H1 (cell line): ENCODE results near the gene MCF2L. TPM values are rescaled to one million over a fixed set of nuclear protein-coding genes. Genes with fewer than 3 reads are reported as not detected.

ENCODE experiments used
- BCL11A ChIP-seq, 2 experiments: IDR thresholded peaks; one replicate each; pipeline ENCODE4 v1.6.1; 2011; ENCODE audit warnings: low read depth in 2 of 2, low read length in 2 of 2, mild to moderate bottlenecking in 2 of 2
- CEBPB ChIP-seq: IDR thresholded peaks from 2 replicates; pipeline ENCODE4 v1.6.1; 2012; ENCODE audit warnings: low read depth, low read length
- CHD7 ChIP-seq: fragments of 300-600 bp; sonication (generic); IDR thresholded peaks from 2 replicates; pipeline ENCODE4 v1.7.1; 2012; ENCODE audit warnings: low read length, moderate library complexity, mild to moderate bottlenecking, inconsistent platforms; ENCODE audit not compliant: insufficient replicate concordance
- CREB1 ChIP-seq: IDR thresholded peaks from 2 replicates; pipeline ENCODE4 v1.6.1; 2012; ENCODE audit warnings: inconsistent platforms
- FOSL1 ChIP-seq: IDR thresholded peaks from 2 replicates; pipeline ENCODE4 v1.6.1; 2011; ENCODE audit warnings: mild to moderate bottlenecking, low read depth, low read length, moderate library complexity; ENCODE audit not compliant: insufficient read depth
- KDM1A ChIP-seq: fragments of 200-600, 300-600 bp; sonication (generic); IDR thresholded peaks from 2 replicates; pipeline ENCODE4 v1.7.1; 2016; ENCODE audit warnings: mild to moderate bottlenecking, low read length, borderline replicate concordance
- POLR2AphosphoS5 ChIP-seq: IDR thresholded peaks from 2 replicates; pipeline ENCODE4 v1.6.1; 2011; ENCODE audit warnings: low read depth, low read length
- RNF2 ChIP-seq: fragments of 200-900, 300-1000 bp; sonication (generic); IDR thresholded peaks from 2 replicates; pipeline ENCODE4 v1.7.1; 2016; ENCODE audit warnings: borderline replicate concordance, low read depth, mild to moderate bottlenecking, antibody characterized with exemption, low read length; ENCODE audit not compliant: poor library complexity, severe bottlenecking; ENCODE audit errors: missing control alignments
- SIX5 ChIP-seq: IDR thresholded peaks from 2 replicates; pipeline ENCODE4 v1.6.1; 2011; ENCODE audit warnings: mild to moderate bottlenecking, low read depth, low read length
- SP2 ChIP-seq: IDR thresholded peaks from 2 replicates; pipeline ENCODE4 v1.6.1; 2012; ENCODE audit warnings: mild to moderate bottlenecking, low read length, inconsistent platforms
- TAF1 ChIP-seq: IDR thresholded peaks from 2 replicates; pipeline ENCODE4 v1.6.1; 2011; ENCODE audit warnings: mild to moderate bottlenecking, low read depth, low read length
- polyA plus RNA-seq, 7 experiments: library from polyadenylated mRNA; depleted of rRNA in 3 of 7; stranded (reverse) in 5 of 7; unstranded in 2 of 7; fragments of >200 nt in 5 of 7; fragments of 200-250 nt in 2 of 7; gene quantifications; 1 replicate in 5 of 7; 2 replicates in 1 of 7; 4 replicates in 1 of 7; pipeline versions ENCODE4 v1.2.1 to v1.2.3, GENCODE V29; 2011 to 2013; ENCODE audit warnings: missing spikeins in 2 of 7, mixed read lengths in 2 of 7
- total RNA-seq: library from RNA; stranded (reverse); fragmentation: NEBNext Ultra II Directional; extraction: Animal tissue kit (Norgen Biotek cat#: 25700); gene quantifications from 2 replicates; pipeline ENCODE4 v1.2.1, GENCODE V29; 2021

Gene MCF2L
- total and polyA plus RNA-seq, 2 of the 8 experiments (the other 6 are each of a cell fraction or from before 2014, with no cell fraction given), result 10.1 to 24.4 TPM

- TF ChIP-seq CHD7, result no peak
- TF ChIP-seq CEBPB, result no peak
- TF ChIP-seq BCL11A (IDR thresholded peaks at IDR 0.05; ENCODE audit: low read depth in 2 of 2, low read length in 2 of 2), result no peak
- no peak for TF ChIP-seq SIX5
- no peak for TF ChIP-seq TAF1
- no peak for TF ChIP-seq CREB1
- no peak for TF ChIP-seq POLR2AphosphoS5
- TF ChIP-seq RNF2, result no peak
- no peak for TF ChIP-seq SP2
- TF ChIP-seq FOSL1, result no peak
- TF ChIP-seq KDM1A, result no peak
These were observed 53.9 kb downstream of the MCF2L start (continued) for GRCh38 chr13:113022745-113023574.
